Islet of Langerhans (tissue), 1 donor: ENCODE results near the gene ATP8A1.
A peak's percentile ranks its signal among the peaks of the same experiment; 100 is the strongest.

Experiments used
- FAIRE-seq: peaks from one replicate; lab custom pipeline; 2011; peaks lifted over from hg19 to GRCh38; lab: Jason Lieb, UNC

ATP8A1 gene

GRCh38 chr4:42568610-42569207, 88.2 kb downstream of the ATP8A1 start:
- peak; percentile 68 for FAIRE-seq

- no peak for FAIRE-seq
Measured at GRCh38 chr4:42566835-42567234, 90.1 kb downstream of the ATP8A1 start.

GRCh38 chr4:42562016-42562415, 94.9 kb downstream of the ATP8A1 start:
- no peak for FAIRE-seq

GRCh38 chr4:42561031-42561430, 95.9 kb downstream of the ATP8A1 start:
- FAIRE-seq = no peak

- no peak for FAIRE-seq
Measured at GRCh38 chr4:42560467-42560861, 96.4 kb downstream of the ATP8A1 start.

GRCh38 chr4:42558156-42558555, 98.7 kb downstream of the ATP8A1 start:
- FAIRE-seq = no peak

- FAIRE-seq = peak; percentile 92
Measured at GRCh38 chr4:42555828-42556227, 101.1 kb downstream of the ATP8A1 start.

- FAIRE-seq = no peak
Measured at GRCh38 chr4:42554072-42554471, 102.8 kb downstream of the ATP8A1 start.

GRCh38 chr4:42549896-42550295, 107.0 kb downstream of the ATP8A1 start:
- FAIRE-seq = no peak

GRCh38 chr4:42547805-42548204, 109.1 kb downstream of the ATP8A1 start:
- no peak for FAIRE-seq

- FAIRE-seq = no peak
Measured at GRCh38 chr4:42543762-42544161, 113.1 kb downstream of the ATP8A1 start.

GRCh38 chr4:42543126-42543525, 113.8 kb downstream of the ATP8A1 start:
- peak; percentile 72 for FAIRE-seq

GRCh38 chr4:42541647-42542046, 115.3 kb downstream of the ATP8A1 start:
- no peak for FAIRE-seq

- no peak for FAIRE-seq
Measured at GRCh38 chr4:42533042-42533441, 123.9 kb downstream of the ATP8A1 start.

- FAIRE-seq = no peak
Measured at GRCh38 chr4:42531341-42532030, 125.4 kb downstream of the ATP8A1 start.

- FAIRE-seq = no peak
Measured at GRCh38 chr4:42523066-42523718, 133.7 kb downstream of the ATP8A1 start.

GRCh38 chr4:42519803-42520417, 137.0 kb downstream of the ATP8A1 start:
- FAIRE-seq = peak; percentile 100

GRCh38 chr4:42515156-42515884, 141.6 kb downstream of the ATP8A1 start:
- peak; percentile 9 for FAIRE-seq

- FAIRE-seq = no peak
Measured at GRCh38 chr4:42513748-42514492, 143.0 kb downstream of the ATP8A1 start.

- FAIRE-seq = no peak
Measured at GRCh38 chr4:42512226-42512625, 144.7 kb downstream of the ATP8A1 start.

GRCh38 chr4:42510225-42510624, 146.7 kb downstream of the ATP8A1 start:
- FAIRE-seq = no peak
